Vagina (tissue), 2 donors: ENCODE data around the gene ZNF141.

Source experiments
- POLR2A ChIP-seq, 2 donors: fragments of 450-650 bp; IDR thresholded peaks; one replicate each; pipeline ENCODE4 v1.6.1; 2017; ENCODE audit warnings: antibody characterized with exemption in 2 of 2, mild to moderate bottlenecking in 2 of 2, moderate library complexity in 2 of 2
- POLR2AphosphoS5 ChIP-seq, 2 donors: sonication (generic); formaldehyde crosslinking; IDR thresholded peaks; one replicate each; pipeline ENCODE4 v1.9.0; 2017; ENCODE audit warnings: antibody characterized with exemption in 2 of 2, mild to moderate bottlenecking in 2 of 2, low read depth in 1 of 2; ENCODE audit not compliant: insufficient read depth in 1 of 2
- TF ChIP-seq, protein P1 (sequence below), 3 experiments: fragments of 450-650 bp in 2 of 3; fragments of 200-600 bp in 1 of 3; sonication (generic) in 1 of 3; IDR thresholded peaks; one replicate each; pipeline ENCODE4 v1.5.1; 2017 to 2019; ENCODE audit warnings: antibody characterized with exemption in 3 of 3, mild to moderate bottlenecking in 2 of 3, moderate library complexity in 2 of 3

- TF ChIP-seq, protein P1, sequence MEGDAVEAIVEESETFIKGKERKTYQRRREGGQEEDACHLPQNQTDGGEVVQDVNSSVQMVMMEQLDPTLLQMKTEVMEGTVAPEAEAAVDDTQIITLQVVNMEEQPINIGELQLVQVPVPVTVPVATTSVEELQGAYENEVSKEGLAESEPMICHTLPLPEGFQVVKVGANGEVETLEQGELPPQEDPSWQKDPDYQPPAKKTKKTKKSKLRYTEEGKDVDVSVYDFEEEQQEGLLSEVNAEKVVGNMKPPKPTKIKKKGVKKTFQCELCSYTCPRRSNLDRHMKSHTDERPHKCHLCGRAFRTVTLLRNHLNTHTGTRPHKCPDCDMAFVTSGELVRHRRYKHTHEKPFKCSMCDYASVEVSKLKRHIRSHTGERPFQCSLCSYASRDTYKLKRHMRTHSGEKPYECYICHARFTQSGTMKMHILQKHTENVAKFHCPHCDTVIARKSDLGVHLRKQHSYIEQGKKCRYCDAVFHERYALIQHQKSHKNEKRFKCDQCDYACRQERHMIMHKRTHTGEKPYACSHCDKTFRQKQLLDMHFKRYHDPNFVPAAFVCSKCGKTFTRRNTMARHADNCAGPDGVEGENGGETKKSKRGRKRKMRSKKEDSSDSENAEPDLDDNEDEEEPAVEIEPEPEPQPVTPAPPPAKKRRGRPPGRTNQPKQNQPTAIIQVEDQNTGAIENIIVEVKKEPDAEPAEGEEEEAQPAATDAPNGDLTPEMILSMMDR (IDR thresholded peaks at IDR 0.05): no peak
- TF ChIP-seq POLR2A (IDR thresholded peaks at IDR 0.05) (no peak), POLR2AphosphoS5 (IDR thresholded peaks at IDR 0.05; ENCODE audit: insufficient read depth in 1 of 2, low read depth in 1 of 2) (no peak)
Measured at GRCh38 chr4:328729-329128, 8.9 kb upstream of the ZNF141 start.
